Measurements from ENCODE around the gene GNG12. TPM values are rescaled to one million over a fixed set of nuclear protein-coding genes. Genes with fewer than 3 reads are reported as not detected.

Gene GNG12
- total and polyA plus RNA-seq, 2 donors (not counting 3 experiments of a cell fraction or from before 2014, with no cell fraction given) = 107 to 152 TPM

GRCh38 chr1:67738401-67738800 lies 94.9 kb downstream of the GNG12 start:
- no TSS peak for BruUV-seq (replicated peaks)
- H3K9ac ChIP-seq (replicated peaks; ENCODE audit: extremely low read depth, insufficient read depth, low read length) = no peak overlapping the region
- dilution Hi-C loops (cut with MboI; ENCODE audit: extremely low pct_ligation_motif_present, low sequenced_read_pairs) = no loop called here

More at GRCh38 chr1:67738401-67738800, 94.9 kb downstream of the GNG12 start:
- TF ChIP-seq GATA2 (IDR thresholded peaks at IDR 0.05; ENCODE audit: insufficient read depth, insufficient read length, low read depth, low read length) (no peak), EZH2 (IDR thresholded peaks at IDR 0.05; ENCODE audit: borderline replicate concordance, low read depth, low read length, severe bottlenecking) (no peak), POLR2A (IDR thresholded peaks at IDR 0.05; ENCODE audit: low read depth, low read length) (no peak), FOS (IDR thresholded peaks at IDR 0.05; ENCODE audit: borderline replicate concordance, insufficient read depth, low read length) (no peak), CTCF (IDR thresholded peaks at IDR 0.05; ENCODE audit: extremely low read depth in 1 of 2, insufficient read depth in 1 of 2, low read depth in 1 of 2, low read length in 2 of 2) (no peak), MYC (IDR thresholded peaks at IDR 0.05; ENCODE audit: low read depth, low read length) (no peak)
- Histone ChIP-seq H3K27me3 (ENCODE audit: control insufficient read depth in 2 of 2, insufficient read depth in 2 of 2, low read length in 2 of 2) (no peaks in the 10 kb centered on the region), H3K4me3 (replicated peaks in 1 of 3; ENCODE audit: insufficient read depth in 1 of 3, low read depth in 1 of 3, low read length in 3 of 3) (no peak overlapping the region), H3K79me2 (ENCODE audit: control insufficient read depth, insufficient read depth, low read length) (peaks cover 29% of the 10 kb centered on the region), H3K9me3 (replicated peaks; ENCODE audit: control insufficient read depth, insufficient read depth, low read length) (no peaks in the 10 kb centered on the region), H3K27ac (ENCODE audit: insufficient read depth, low read depth, low read length) (peak overlapping the region; percentile 22), H4K20me1 (replicated peaks; ENCODE audit: control insufficient read depth, extremely low read depth, insufficient read depth, low read length) (no peaks in the 10 kb centered on the region), H3K36me3 (ENCODE audit: control insufficient read depth in 2 of 2, extremely low read depth in 1 of 2, insufficient read depth in 2 of 2, low read length in 2 of 2) (no peaks in the 10 kb centered on the region), H3K4me2 (ENCODE audit: insufficient read depth, low read length) (no peak overlapping the region), H3K4me1 (ENCODE audit: control insufficient read depth, extremely low read depth, insufficient read depth, low read length) (peaks cover 36% of the 10 kb centered on the region), H3K9me1 (replicated peaks; ENCODE audit: control insufficient read depth, extremely low read depth, insufficient read depth, low read length) (no peaks in the 10 kb centered on the region), H2AFZ (ENCODE audit: low read depth, low read length) (no peak overlapping the region)
- no peak for FAIRE-seq
- intact Hi-C loops (cut with micrococcal nuclease) = no loop called here
- CTCF ChIA-PET = interaction anchor here (1.3 to 1.7 kb wide), 2 partner anchors 8 to 22 kb away, joined by 3 to 5 read pairs; no protein-coding TSS in a partner anchor
- POLR2A ChIA-PET = no interaction called here
- DNase-seq (ENCODE audit: low read depth, low spot score) = no peak
